Anterior cingulate cortex (tissue), 58 donors: ENCODE data around the gene CHAC1.
A peak's percentile ranks its signal among the peaks of the same experiment; 100 is the strongest.
"Not testable (repeated sequence)": the region's sequence is repeated elsewhere in the genome, so short reads cannot be mapped to it uniquely, and the experiment has no call there.

ENCODE experiments used
- DNase-seq, 58 donors: peaks; one replicate each; lab custom pipeline; 2025; lab: John Stamatoyannopoulos, UW

Gene CHAC1

GRCh38 chr15:40936709-40937666 lies 16.3 kb upstream of the CHAC1 start:
- DNase-seq: no peak

GRCh38 chr15:40937762-40938535 lies 15.3 kb upstream of the CHAC1 start:
- no peak for DNase-seq

GRCh38 chr15:40938536-40938870 lies 14.8 kb upstream of the CHAC1 start:
- DNase-seq: no peak

GRCh38 chr15:40940296-40940801 lies 12.9 kb upstream of the CHAC1 start:
- DNase-seq: peak in 4 of 58 donors; percentile 9 to 44 (median 14)

- peak in 2 of 58 donors; percentile 26 to 49 for DNase-seq
Measured at GRCh38 chr15:40941068-40941527, 12.2 kb upstream of the CHAC1 start.

GRCh38 chr15:40941528-40942336 lies 11.5 kb upstream of the CHAC1 start:
- DNase-seq: peak in 46 of 58 donors; percentile 12 to 84 (median 48)

GRCh38 chr15:40942337-40942854 lies 10.9 kb upstream of the CHAC1 start:
- no peak for DNase-seq

- DNase-seq: no peak
Measured at GRCh38 chr15:40942878-40943277, 10.4 kb upstream of the CHAC1 start.

GRCh38 chr15:40943764-40944365 lies 9.4 kb upstream of the CHAC1 start:
- DNase-seq: no peak

- DNase-seq: no peak
Measured at GRCh38 chr15:40944510-40945296, 8.6 kb upstream of the CHAC1 start.

GRCh38 chr15:40948706-40949473 lies 4.4 kb upstream of the CHAC1 start:
- no peak for DNase-seq

- DNase-seq: no peak
Measured at GRCh38 chr15:40949756-40950207, 3.5 kb upstream of the CHAC1 start.

- DNase-seq: no peak
Measured at GRCh38 chr15:40951764-40952163, 1.5 kb upstream of the CHAC1 start.

- DNase-seq: no peak
Measured at GRCh38 chr15:40952301-40952900, 870 bp upstream of the CHAC1 start.

- no peak for DNase-seq
Measured at GRCh38 chr15:40953713-40954074, 423 bp downstream of the CHAC1 start.

GRCh38 chr15:40954158-40954848 lies 1.0 kb downstream of the CHAC1 start:
- DNase-seq: not testable (repeated sequence)
